Spinal cord (tissue), 10 donors: Measurements from ENCODE around the gene KRTAP10-5. TPM values are rescaled to one million over a fixed set of nuclear protein-coding genes. Genes with fewer than 3 reads are reported as not detected.

Experiments used
- DNase-seq, 6 donors: peaks; one replicate each; pipeline versions ENCODE4 v3.0.0 to v3.0.0-alpha.2; 2013 to 2015; ENCODE audit warnings: low spot score in 6 of 6, low read depth in 4 of 6
- H3K27ac ChIP-seq: one replicate; pipeline ENCODE4 v1.5.1; 2013; ENCODE audit warnings: low read depth, low read length, control low read depth
- H3K27me3 ChIP-seq: one replicate; pipeline ENCODE4 v1.6.1; 2013; ENCODE audit warnings: low read length; ENCODE audit not compliant: control insufficient read depth, insufficient read depth
- H3K36me3 ChIP-seq: one replicate; pipeline ENCODE4 v1.6.1; 2013; ENCODE audit warnings: low read length; ENCODE audit not compliant: control insufficient read depth, insufficient read depth
- H3K4me1 ChIP-seq: one replicate; pipeline ENCODE4 v1.6.1; 2013; ENCODE audit warnings: low read length; ENCODE audit not compliant: control insufficient read depth, insufficient read depth
- H3K4me3 ChIP-seq: one replicate; pipeline ENCODE4 v1.5.1; 2013; ENCODE audit warnings: low read depth, low read length, control low read depth
- H3K9me3 ChIP-seq: one replicate; pipeline ENCODE4 v1.6.1; 2013; ENCODE audit warnings: low read length; ENCODE audit not compliant: control insufficient read depth, insufficient read depth
- WGBS: methylation state at CpG from one replicate; pipeline ENCODE4 v1.1.5; 2013; ENCODE audit warnings: missing lambda C conversion rate; ENCODE audit not compliant: insufficient coverage; 5-methylcytosine and 5-hydroxymethylcytosine counted together
- polyA plus RNA-seq, 2 donors: library from polyadenylated mRNA; unstranded; fragments of 120-200 nt; gene quantifications; one replicate each; pipeline ENCODE4 v1.2.1, GENCODE V29; 2013; ENCODE audit not compliant: insufficient read length in 2 of 2
- total RNA-seq, 2 donors: library from RNA; depleted of rRNA in 1 of 2; stranded (reverse); fragments of 120-200 nt in 1 of 2; fragments of >200 nt in 1 of 2; gene quantifications; one replicate each; pipeline versions ENCODE4 v1.2.3 to v1.2.4, GENCODE V29; 2013 to 2014
- donor health status: healthy.

KRTAP10-5 gene
- total and polyA plus RNA-seq, 4 donors = not detected

DNA sequence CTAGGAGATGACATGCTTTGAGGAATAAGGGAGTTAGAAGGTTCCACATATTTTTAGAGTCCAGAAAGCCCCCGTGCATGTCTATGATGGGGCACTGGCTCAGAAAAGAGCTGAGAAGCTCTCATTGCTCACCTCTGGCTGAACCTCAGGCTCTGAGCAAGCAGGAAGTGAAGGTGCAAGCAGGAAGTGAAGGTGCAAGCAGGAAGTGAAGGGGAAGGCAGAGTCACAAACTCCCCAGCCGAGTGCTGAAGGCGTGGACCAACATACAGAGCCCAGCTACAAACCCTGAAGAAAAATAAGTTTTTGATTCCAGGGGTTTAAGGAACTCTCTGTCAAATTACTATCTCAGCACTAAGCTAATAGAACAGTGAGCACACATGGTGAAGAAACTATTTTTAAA lies 38.5 kb upstream of the KRTAP10-5 start:
- H3K27ac ChIP-seq = no peak overlapping the region
- 86% methylated on average over 1 of the region's 3 CpGs for WGBS
- no peaks in the 10 kb centered on the region for H3K27me3 ChIP-seq
- no peak for DNase-seq
- peaks cover 5% of the 10 kb centered on the region for H3K9me3 ChIP-seq
- no peak overlapping the region for H3K4me3 ChIP-seq
- H3K36me3 ChIP-seq = no peaks in the 10 kb centered on the region
- no peaks in the 10 kb centered on the region for H3K4me1 ChIP-seq

DNA sequence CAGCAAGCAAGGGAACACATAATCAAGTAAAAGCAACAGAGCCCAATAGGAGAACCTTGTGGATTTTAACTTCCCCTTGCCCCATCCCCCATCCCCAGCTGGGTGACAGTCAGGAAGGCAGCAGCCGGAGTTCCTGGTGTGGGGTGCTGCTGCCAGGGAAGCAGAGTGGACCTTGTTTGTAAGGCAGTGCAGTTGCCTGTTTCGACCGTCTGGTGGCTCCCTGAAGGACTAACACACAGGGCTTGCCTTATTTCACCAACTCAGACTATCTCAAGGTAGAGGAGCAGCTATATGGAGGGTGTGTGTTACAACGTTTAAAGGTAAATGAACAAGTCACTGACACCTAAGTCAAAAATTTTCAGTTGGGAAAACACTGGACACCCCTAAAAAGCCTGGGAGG lies 38.1 kb upstream of the KRTAP10-5 start:
- Histone ChIP-seq H3K9me3 (peaks cover 4% of the 10 kb centered on the region), H3K36me3 (no peaks in the 10 kb centered on the region), H3K4me1 (no peaks in the 10 kb centered on the region), H3K27me3 (no peaks in the 10 kb centered on the region), H3K27ac (no peak overlapping the region), H3K4me3 (no peak overlapping the region)
- WGBS = no CpG with 5 or more reads among the region's 4 CpGs
- no peak for DNase-seq

DNA sequence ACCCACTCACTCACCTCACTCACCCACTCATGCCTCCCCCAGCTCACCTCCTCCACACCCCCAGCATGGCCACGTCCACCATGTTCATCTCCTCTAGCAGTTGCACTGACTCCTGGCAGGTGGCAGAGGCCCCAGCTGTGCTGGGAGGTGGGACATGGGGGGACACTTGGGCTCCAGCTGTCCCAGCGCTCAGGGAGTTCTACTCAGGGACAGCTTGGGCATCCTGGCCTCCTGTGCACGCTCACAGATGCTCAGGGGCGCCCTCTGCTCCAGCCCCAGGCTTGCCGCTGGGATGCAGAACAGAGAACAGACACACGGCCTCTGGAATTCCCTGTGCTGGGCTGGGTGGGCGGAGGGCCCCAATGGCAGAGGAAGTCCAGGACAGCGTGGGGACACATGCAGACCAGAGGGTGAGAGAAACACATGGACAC lies 36.7 kb upstream of the KRTAP10-5 start:
- DNase-seq = no peak
- H3K36me3 ChIP-seq = no peaks in the 10 kb centered on the region
- H3K27me3 ChIP-seq = no peaks in the 10 kb centered on the region
- no peak overlapping the region for H3K4me3 ChIP-seq
- no peaks in the 10 kb centered on the region for H3K9me3 ChIP-seq
- no peak overlapping the region for H3K27ac ChIP-seq
- H3K4me1 ChIP-seq = no peaks in the 10 kb centered on the region
- WGBS = 53% methylated on average over 7 of the region's 8 CpGs

DNA sequence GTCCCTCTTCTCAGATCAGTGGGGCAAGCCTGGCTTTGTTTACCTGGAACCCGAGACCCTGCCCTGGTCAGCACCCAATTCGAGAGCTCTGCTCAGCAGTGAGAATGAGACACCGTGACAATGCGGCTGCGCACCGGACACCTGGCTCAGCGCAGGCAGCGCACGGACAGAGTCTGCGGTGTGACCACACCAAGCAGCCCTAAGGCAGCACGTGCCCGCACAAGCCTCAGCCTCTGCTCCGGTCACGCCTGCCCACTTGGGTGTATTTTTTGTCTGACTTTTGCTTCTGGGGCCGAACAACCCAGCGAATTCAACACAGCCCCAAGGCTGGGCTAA lies 36.2 kb upstream of the KRTAP10-5 start:
- no peaks in the 10 kb centered on the region for H3K36me3 ChIP-seq

DNA sequence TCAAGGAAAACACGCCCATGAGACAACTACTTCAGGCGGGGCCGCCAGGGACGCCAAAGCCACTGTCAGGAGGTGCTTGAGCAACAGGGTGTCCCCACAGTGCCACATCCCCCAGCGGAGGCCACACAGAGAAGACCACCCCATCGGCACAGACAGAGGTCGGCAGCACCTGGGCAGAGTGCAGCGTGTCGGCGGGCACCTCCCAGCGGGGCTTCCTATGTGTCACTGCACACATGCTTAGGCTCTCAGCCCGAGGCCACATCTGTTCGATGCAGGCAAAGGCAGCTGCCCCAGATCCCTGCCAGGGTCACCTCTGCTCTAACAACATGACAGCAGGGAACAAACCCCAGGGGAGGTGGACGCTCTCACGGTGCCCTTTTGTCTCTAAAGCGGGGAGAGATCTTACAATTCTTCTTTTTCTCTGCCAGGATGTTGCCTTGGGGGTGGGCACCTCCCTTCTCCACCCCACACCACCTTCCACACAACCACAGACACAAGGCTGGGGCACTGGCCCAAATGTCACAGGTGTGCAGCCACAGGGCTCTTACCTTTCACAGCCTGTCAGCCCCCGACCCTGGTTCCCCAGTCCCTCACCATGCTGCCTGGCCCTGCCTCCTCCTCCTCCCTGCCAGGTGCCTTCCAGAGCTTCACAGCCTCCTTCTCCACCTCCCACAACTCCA lies 35.6 kb upstream of the KRTAP10-5 start:
- H3K27me3 ChIP-seq = no peaks in the 10 kb centered on the region
- no peak overlapping the region for H3K27ac ChIP-seq
- no peaks in the 10 kb centered on the region for H3K36me3 ChIP-seq
- no peak for DNase-seq
- H3K4me3 ChIP-seq = no peak overlapping the region
- peaks cover 2% of the 10 kb centered on the region for H3K9me3 ChIP-seq
- WGBS = 73% methylated on average over 16 of the region's 17 CpGs
- no peaks in the 10 kb centered on the region for H3K4me1 ChIP-seq

More for the DNA sequence above, 36.2 kb upstream of the KRTAP10-5 start:
- Histone ChIP-seq H3K9me3 (no peaks in the 10 kb centered on the region), H3K4me1 (no peaks in the 10 kb centered on the region), H3K27ac (no peak overlapping the region), H3K4me3 (no peak overlapping the region), H3K27me3 (no peaks in the 10 kb centered on the region)
- 89% methylated on average over 16 of the region's 16 CpGs for WGBS
- DNase-seq = no peak

DNA sequence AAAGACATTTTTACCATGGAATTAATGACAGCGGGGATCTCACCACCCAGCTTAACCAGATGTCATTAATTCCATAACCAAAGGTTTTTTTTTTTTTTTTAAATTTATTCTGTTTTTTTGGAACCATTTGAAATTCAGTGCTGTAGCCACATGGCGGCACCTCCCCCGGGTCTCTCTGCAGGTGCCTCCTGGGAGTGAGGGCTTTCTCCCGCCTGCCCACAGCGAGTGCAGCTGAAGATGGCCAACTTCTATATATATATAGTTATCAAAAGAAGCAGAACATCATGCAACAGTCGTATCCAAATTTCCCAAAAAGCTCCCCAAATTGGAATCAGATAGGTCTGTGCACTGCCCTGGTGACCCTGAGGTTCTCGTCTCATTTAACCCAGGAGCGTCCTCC lies 35.1 kb upstream of the KRTAP10-5 start:
- WGBS = 88% methylated on average over 2 of the region's 8 CpGs
- H3K9me3 ChIP-seq = peaks cover 2% of the 10 kb centered on the region

DNA sequence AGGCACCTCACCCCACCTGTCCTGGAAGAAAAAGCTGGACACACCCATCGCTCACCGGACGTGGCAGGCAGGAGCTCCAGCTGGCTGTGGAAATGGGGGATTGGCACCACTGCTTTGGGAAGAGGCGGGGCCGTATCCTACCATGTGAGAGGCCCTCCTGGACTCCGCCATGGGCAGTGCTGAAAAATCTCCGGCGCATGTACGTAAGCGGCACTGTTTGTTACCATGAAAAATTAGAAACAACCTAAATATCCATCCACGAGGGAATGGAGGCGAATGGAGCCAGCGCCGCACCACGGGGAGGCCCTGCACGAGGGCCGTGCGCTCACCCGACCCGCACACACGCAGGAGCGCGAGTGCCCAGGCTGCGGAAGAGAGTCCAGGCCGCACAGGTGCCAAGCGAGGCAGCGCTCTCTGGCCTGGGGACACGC lies 34.6 kb upstream of the KRTAP10-5 start:
- no peaks in the 10 kb centered on the region for H3K4me1 ChIP-seq
- H3K4me3 ChIP-seq = no peak overlapping the region
- 88% methylated on average over 18 of the region's 28 CpGs for WGBS
- H3K36me3 ChIP-seq = no peaks in the 10 kb centered on the region
- peaks cover 2% of the 10 kb centered on the region for H3K9me3 ChIP-seq
- no peak overlapping the region for H3K27ac ChIP-seq
- no peak for DNase-seq
- H3K27me3 ChIP-seq = no peaks in the 10 kb centered on the region

More for the DNA sequence above, 35.1 kb upstream of the KRTAP10-5 start:
- Histone ChIP-seq H3K27ac (no peak overlapping the region), H3K4me3 (no peak overlapping the region), H3K36me3 (no peaks in the 10 kb centered on the region), H3K4me1 (no peaks in the 10 kb centered on the region), H3K27me3 (no peaks in the 10 kb centered on the region)
- DNase-seq = no peak

DNA sequence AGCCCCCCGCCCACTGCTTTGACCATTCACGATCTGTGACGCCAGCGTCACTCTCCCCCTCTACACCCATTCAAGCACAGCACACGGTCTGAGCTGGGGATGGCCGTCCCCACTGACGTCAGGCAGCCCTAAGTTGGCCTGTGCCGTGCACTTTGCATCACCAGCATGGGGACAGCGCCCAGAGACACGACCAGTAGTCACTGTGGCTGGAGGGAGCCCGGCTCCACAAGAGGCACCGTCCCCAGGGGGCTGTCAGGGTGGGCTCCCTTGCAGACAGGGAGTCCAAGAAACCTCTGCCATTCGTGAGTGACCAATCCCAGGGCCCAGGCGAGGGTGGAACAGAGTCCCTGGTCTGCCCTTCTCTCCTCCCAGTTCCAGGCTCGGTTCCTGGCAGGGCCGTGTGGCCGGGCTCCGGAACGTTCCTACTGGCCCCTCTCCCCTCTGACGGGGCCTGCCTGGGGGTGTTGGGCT lies 33.8 kb upstream of the KRTAP10-5 start:
- Histone ChIP-seq H3K36me3 (no peaks in the 10 kb centered on the region), H3K27me3 (no peaks in the 10 kb centered on the region), H3K9me3 (peaks cover 6% of the 10 kb centered on the region), H3K27ac (no peak overlapping the region), H3K4me3 (no peak overlapping the region), H3K4me1 (no peaks in the 10 kb centered on the region)
- 81% methylated on average over 14 of the region's 20 CpGs for WGBS
- no peak for DNase-seq

DNA sequence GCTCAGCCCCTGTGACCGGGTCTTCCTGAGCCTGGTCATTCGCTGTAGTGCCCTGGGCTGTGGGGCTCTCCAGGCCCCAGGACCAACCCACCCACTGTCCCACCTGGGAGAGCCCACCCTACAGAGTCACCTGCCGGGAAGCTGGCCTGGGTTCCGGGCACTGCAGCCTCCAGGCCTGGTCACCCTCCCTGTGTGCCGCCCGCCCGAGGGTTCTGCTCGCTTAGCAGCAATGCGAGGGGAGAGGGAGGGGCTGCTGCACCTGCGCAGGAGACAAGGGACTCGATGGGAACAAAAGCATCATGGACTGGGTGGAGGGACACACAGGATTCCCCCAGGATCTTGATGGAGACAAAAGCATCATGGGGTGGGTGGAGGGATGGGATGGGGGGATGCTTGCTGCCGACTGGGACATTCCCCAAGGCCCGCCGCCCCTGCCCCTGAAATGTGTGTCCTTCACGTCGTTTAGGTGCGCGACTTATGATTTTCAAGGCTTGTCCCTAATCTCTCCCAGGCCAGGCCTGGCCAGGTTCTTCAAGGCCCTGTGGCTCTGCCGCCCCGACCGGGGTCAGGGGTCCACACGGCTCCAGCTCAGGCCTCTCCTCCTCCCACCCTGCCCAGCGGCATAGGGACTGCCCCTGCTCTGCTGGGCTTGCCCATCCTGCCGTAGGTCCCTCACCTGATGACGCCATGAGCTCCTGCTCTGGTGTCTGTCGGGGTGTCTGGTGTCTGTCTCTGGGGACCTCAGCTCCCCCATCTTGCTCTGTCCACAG lies 33.2 kb upstream of the KRTAP10-5 start:
- no peak overlapping the region for H3K27ac ChIP-seq
- no peak overlapping the region for H3K4me3 ChIP-seq
- no peak for DNase-seq
- H3K27me3 ChIP-seq = no peaks in the 10 kb centered on the region
- WGBS = 91% methylated on average over 26 of the region's 26 CpGs
- H3K36me3 ChIP-seq = no peaks in the 10 kb centered on the region
- no peaks in the 10 kb centered on the region for H3K4me1 ChIP-seq
- H3K9me3 ChIP-seq = peaks cover 6% of the 10 kb centered on the region
